ENCODE measurements around the gene MPRIP.
"Not testable (repeated sequence)": the region's sequence is repeated elsewhere in the genome, so short reads cannot be mapped to it uniquely, and the experiment has no call there.

MPRIP gene

GRCh38 chr17:17127730-17128291 lies 85.6 kb downstream of the MPRIP start:
- no peak for DNase-seq (ENCODE audit: low read depth in 2 of 2)

- DNase-seq (ENCODE audit: low read depth in 2 of 2) = no peak
Observed at GRCh38 chr17:17128476-17129075, 86.3 kb downstream of the MPRIP start.

- DNase-seq (ENCODE audit: low read depth in 2 of 2) = no peak
Observed at GRCh38 chr17:17129466-17129865, 87.2 kb downstream of the MPRIP start.

- DNase-seq (ENCODE audit: low read depth in 2 of 2) = no peak
Observed at GRCh38 chr17:17130077-17130844, 88.0 kb downstream of the MPRIP start.

- DNase-seq (ENCODE audit: low read depth in 2 of 2) = no peak
Observed at GRCh38 chr17:17131839-17132238, 89.6 kb downstream of the MPRIP start.

GRCh38 chr17:17132746-17133145 lies 90.5 kb downstream of the MPRIP start:
- no peak for DNase-seq (ENCODE audit: low read depth in 2 of 2)

GRCh38 chr17:17134051-17134956 lies 92.0 kb downstream of the MPRIP start:
- no peak for DNase-seq (ENCODE audit: low read depth in 2 of 2)

- DNase-seq (ENCODE audit: low read depth in 2 of 2) = no peak
Observed at GRCh38 chr17:17134957-17135333, 92.7 kb downstream of the MPRIP start.

GRCh38 chr17:17136221-17136620 lies 94.0 kb downstream of the MPRIP start:
- DNase-seq (ENCODE audit: low read depth in 2 of 2) = not testable (repeated sequence)

GRCh38 chr17:17137731-17138585 lies 95.7 kb downstream of the MPRIP start:
- no peak for DNase-seq (ENCODE audit: low read depth in 2 of 2)

GRCh38 chr17:17139972-17140589 lies 97.8 kb downstream of the MPRIP start:
- no peak for DNase-seq (ENCODE audit: low read depth in 2 of 2)

GRCh38 chr17:17140590-17140980 lies 98.3 kb downstream of the MPRIP start:
- no peak for DNase-seq (ENCODE audit: low read depth in 2 of 2)

GRCh38 chr17:17141279-17141678 lies 99.0 kb downstream of the MPRIP start:
- no peak for DNase-seq (ENCODE audit: low read depth in 2 of 2)

GRCh38 chr17:17141860-17142552 lies 99.7 kb downstream of the MPRIP start:
- no peak for DNase-seq (ENCODE audit: low read depth in 2 of 2)

GRCh38 chr17:17142556-17142955 lies 100.3 kb downstream of the MPRIP start:
- DNase-seq (ENCODE audit: low read depth in 2 of 2) = no peak

- no peak for DNase-seq (ENCODE audit: low read depth in 2 of 2)
Observed at GRCh38 chr17:17143501-17143900, 101.2 kb downstream of the MPRIP start.

- no peak for DNase-seq (ENCODE audit: low read depth in 2 of 2)
Observed at GRCh38 chr17:17144061-17144460, 101.8 kb downstream of the MPRIP start.

GRCh38 chr17:17144916-17145665 lies 102.8 kb downstream of the MPRIP start:
- DNase-seq (ENCODE audit: low read depth in 2 of 2) = no peak

GRCh38 chr17:17146786-17147406 lies 104.6 kb downstream of the MPRIP start:
- no peak for DNase-seq (ENCODE audit: low read depth in 2 of 2)
